Activated CD8-positive, alpha-beta T cell treated with anti-CD3 and anti-CD28 coated beads for 36 hours (primary cell): ENCODE data around the gene TBC1D1. TPM values are rescaled to one million over a fixed set of nuclear protein-coding genes. Genes with fewer than 3 reads are reported as not detected.

ENCODE experiments used
- ATAC-seq: fragments of 200-7000 bp; cut with Tn5 transposase; one replicate; pipeline ENCODE4 v1.10.0; 2021; ENCODE audit warnings: mild to moderate bottlenecking, moderate library complexity
- CTCF ChIA-PET: fragments of 350-600 bp; sonication (Branson Sonifier 250); formaldehyde crosslinking; loops from one replicate; lab custom pipeline; 2021; ENCODE audit warnings: antibody characterized with exemption; lab: Charles Lee
- POLR2A ChIA-PET: fragments of 350-600 bp; sonication (Branson Sonifier 250); formaldehyde crosslinking; loops from one replicate; lab custom pipeline; 2021; ENCODE audit warnings: antibody characterized with exemption; lab: Charles Lee
- DNase-seq: peaks from one replicate; pipeline ENCODE4 v3.0.0-alpha.2; 2020
- H3K27ac Mint-ChIP-seq: one replicate; pipeline ENCODE4 v1.8.0; 2021; ENCODE audit warnings: mild to moderate bottlenecking, mixed read lengths
- H3K27me3 Mint-ChIP-seq: one replicate; pipeline ENCODE4 v1.8.0; 2021; ENCODE audit warnings: mixed read lengths
- H3K36me3 Mint-ChIP-seq: one replicate; pipeline ENCODE4 v1.8.0; 2021; ENCODE audit warnings: low read depth, mixed read lengths
- H3K4me1 Mint-ChIP-seq: one replicate; pipeline ENCODE4 v1.8.0; 2021; ENCODE audit warnings: low read depth, mixed read lengths
- H3K4me3 Mint-ChIP-seq: one replicate; pipeline ENCODE4 v1.8.0; 2021; ENCODE audit warnings: mild to moderate bottlenecking, moderate library complexity, mixed read lengths
- H3K9me3 Mint-ChIP-seq: one replicate; pipeline ENCODE4 v1.8.0; 2021; ENCODE audit warnings: mixed read lengths
- intact Hi-C: fragments of 100-400 bp; cut with micrococcal nuclease; formaldehyde crosslinking; loops from one replicate; pipeline ENCODE4 v1.10.0; 2022
- total RNA-seq, 2 experiments: library from RNA; stranded (reverse); gene quantifications; one replicate each; pipeline ENCODE4 v1.2.3, GENCODE V29; 2021
- TF ChIP-seq, protein P1 (sequence below): fragments of 200-600 bp; IDR thresholded peaks from one replicate; pipeline ENCODE4 v1.8.0; 2022; ENCODE audit warnings: antibody characterized with exemption, mild to moderate bottlenecking

The TBC1D1 gene
- total RNA-seq, 2 experiments from 2014 or later = 79.4 to 91.4 TPM

GRCh38 chr4:37976507-37976906 is 85.6 kb downstream of the TBC1D1 start:
- Mint-ChIP-seq H3K27me3 (no peaks in the 10 kb centered on the region), H3K27ac (peak overlapping the region; percentile 65), H3K4me1 (peaks cover 26% of the 10 kb centered on the region), H3K9me3 (no peaks in the 10 kb centered on the region), H3K4me3 (peak overlapping the region; percentile 63), H3K36me3 (no peaks in the 10 kb centered on the region)
- intact Hi-C loops = loop anchor here (10.0 kb wide), 1 partner anchor 152 kb away; the partner anchor contains the start of gene PGM2
- ChIA-PET POLR2A (interaction anchor here (0.7 to 3.3 kb wide), 3 partner anchors 22 to 85 kb away, joined by 3 to 21 read pairs (median 3); partner anchors contain the start of gene TBC1D1), CTCF (interaction anchor here (0.7 to 3.7 kb wide), 8 partner anchors 9 to 374 kb away, joined by 3 to 19 read pairs (median 4); partner anchors contain the start of gene TBC1D1)
- DNase-seq (no peak), ATAC-seq (no peak)
- TF ChIP-seq, protein P1, sequence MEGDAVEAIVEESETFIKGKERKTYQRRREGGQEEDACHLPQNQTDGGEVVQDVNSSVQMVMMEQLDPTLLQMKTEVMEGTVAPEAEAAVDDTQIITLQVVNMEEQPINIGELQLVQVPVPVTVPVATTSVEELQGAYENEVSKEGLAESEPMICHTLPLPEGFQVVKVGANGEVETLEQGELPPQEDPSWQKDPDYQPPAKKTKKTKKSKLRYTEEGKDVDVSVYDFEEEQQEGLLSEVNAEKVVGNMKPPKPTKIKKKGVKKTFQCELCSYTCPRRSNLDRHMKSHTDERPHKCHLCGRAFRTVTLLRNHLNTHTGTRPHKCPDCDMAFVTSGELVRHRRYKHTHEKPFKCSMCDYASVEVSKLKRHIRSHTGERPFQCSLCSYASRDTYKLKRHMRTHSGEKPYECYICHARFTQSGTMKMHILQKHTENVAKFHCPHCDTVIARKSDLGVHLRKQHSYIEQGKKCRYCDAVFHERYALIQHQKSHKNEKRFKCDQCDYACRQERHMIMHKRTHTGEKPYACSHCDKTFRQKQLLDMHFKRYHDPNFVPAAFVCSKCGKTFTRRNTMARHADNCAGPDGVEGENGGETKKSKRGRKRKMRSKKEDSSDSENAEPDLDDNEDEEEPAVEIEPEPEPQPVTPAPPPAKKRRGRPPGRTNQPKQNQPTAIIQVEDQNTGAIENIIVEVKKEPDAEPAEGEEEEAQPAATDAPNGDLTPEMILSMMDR = no peak

DNA sequence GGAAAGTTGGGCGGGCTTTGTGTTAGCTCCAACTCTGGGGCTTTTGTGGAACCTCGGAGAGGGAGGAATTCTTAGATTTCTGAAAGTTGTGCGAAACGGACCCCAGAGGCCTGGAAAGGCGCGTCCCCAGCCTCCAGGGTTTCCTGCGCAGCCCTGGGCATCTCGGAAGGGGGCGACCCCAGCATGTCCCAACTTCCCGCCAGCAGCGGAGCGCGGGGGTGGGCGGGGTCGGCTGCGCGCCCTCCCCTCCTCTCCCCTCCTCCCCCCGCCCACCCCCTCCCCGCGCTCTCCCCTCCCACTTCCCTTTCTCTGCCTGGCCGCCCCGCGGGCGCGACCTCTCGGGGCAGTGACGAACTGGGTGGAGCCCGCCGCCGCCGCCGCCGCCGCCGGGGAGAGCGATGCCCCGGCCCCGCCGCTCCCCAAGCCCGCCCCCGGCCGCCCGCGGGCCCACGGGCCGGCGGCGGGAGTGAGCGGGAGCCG is 86.1 kb downstream of the TBC1D1 start:
- intact Hi-C loops = loop anchor here (10.0 kb wide), 1 partner anchor 152 kb away; the partner anchor contains the start of gene PGM2
- DNase-seq = peak; percentile 81
- H3K27ac Mint-ChIP-seq = peak overlapping the region; percentile 26
- H3K36me3 Mint-ChIP-seq = no peaks in the 10 kb centered on the region
- TF ChIP-seq, protein P1 = no peak
- peak overlapping the region; percentile 81 for H3K4me3 Mint-ChIP-seq
- POLR2A ChIA-PET = interaction anchor here (3.3 kb wide), 1 partner anchor 85 kb away, joined by 21 read pairs; the partner anchor contains the start of gene TBC1D1
- CTCF ChIA-PET = interaction anchor here (0.8 to 3.7 kb wide), 10 partner anchors 9 to 173 kb away, joined by 3 to 19 read pairs (median 4); partner anchors contain the start of gene TBC1D1
- H3K27me3 Mint-ChIP-seq = no peaks in the 10 kb centered on the region
- H3K9me3 Mint-ChIP-seq = no peaks in the 10 kb centered on the region
- peaks cover 30% of the 10 kb centered on the region for H3K4me1 Mint-ChIP-seq
- peak; percentile 86 for ATAC-seq

DNA sequence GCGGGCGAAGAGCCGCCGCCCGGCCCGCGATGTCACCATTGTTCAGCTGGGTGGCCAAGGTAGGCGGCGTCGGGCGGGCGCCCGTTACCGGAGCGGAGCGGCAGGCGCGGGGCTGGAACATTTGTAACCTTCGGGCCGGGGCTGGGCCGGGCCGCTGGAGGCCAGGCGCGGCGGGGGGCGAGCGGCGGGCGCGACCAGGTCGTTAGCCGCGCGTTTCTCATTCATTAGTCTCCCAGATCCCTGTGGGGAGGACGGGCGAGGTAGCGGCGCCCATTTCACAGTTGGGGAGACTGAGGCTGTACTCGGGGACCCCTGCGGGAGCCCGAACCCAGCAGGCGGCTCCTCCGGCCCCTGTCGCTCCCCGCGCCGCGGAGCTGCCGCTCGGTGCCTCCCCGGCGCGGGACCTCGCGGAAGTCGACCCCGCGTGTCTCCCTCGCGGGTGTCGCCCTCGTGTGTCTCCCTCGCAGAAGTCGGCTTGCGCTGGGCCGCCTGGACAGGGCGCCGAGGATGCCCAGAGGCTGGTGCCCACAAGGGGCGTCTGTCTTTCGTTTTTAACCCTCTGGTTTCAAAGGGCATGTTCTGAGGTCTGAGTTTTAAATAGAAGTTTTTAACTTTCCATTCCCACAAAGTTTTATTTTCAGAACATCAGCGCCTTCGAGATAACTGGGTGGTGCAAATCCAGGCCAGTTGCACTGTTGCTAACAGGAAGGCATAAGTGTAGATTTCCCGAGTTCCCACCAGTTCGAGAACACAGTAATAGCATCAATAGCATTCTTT is 86.8 kb downstream of the TBC1D1 start:
- POLR2A ChIA-PET = interaction anchor here (0.5 to 3.3 kb wide), 3 partner anchors 86 to 161 kb away, joined by 3 to 21 read pairs (median 5); partner anchors contain the start of genes PGM2 and TBC1D1
- peak; percentile 71 for ATAC-seq

DNA sequence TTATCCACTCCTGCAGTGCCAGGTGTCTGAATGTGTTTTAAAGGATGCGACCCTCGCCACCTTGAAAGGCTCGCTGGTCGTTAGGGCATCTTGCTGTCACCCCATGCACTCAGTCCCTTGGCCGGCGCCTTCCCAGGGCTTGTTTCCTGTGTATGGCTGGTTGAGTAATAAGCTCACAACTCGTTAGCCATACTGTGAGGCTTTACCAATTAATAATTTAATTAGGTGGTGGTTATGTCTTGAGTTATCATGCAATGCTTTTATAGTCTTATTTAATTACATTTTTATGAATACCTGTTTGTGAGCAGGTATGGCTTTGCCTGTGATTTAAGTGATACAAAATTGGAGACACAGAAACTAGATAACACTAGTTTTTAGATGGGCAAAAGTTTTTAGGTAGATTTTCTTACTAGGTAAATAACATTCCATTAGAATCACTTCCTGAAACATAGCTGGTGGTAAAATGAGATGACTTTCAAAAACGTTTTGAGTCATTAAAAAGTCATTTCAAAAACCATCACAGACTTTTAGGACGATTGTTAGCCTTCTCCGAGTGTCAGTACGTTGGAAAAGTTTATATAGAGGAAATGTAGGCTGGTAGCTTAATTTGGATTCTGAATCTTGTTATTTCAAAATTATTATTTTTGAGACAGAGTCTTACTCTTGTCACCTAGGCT is 87.5 kb downstream of the TBC1D1 start:
- intact Hi-C loops = loop anchor here (2.0 to 10.0 kb wide), 2 partner anchors 86 to 154 kb away; partner anchors contain the start of gene PGM2
- TF ChIP-seq, protein P1 = no peak
- H3K27me3 Mint-ChIP-seq = no peaks in the 10 kb centered on the region

More for the DNA sequence above, 86.8 kb downstream of the TBC1D1 start:
- peak overlapping the region; percentile 81 for H3K4me3 Mint-ChIP-seq
- CTCF ChIA-PET = interaction anchor here (0.8 to 3.7 kb wide), 10 partner anchors 10 to 178 kb away, joined by 3 to 19 read pairs (median 4); partner anchors contain the start of gene TBC1D1
- H3K27me3 Mint-ChIP-seq = no peaks in the 10 kb centered on the region
- intact Hi-C loops = loop anchor here (2.0 to 10.0 kb wide), 2 partner anchors 85 to 153 kb away; partner anchors contain the start of gene PGM2
- DNase-seq = peak; percentile 78
- TF ChIP-seq, protein P1 = peak; percentile 65
- no peaks in the 10 kb centered on the region for H3K9me3 Mint-ChIP-seq
- peak overlapping the region; percentile 80 for H3K27ac Mint-ChIP-seq
- no peaks in the 10 kb centered on the region for H3K36me3 Mint-ChIP-seq
- peaks cover 37% of the 10 kb centered on the region for H3K4me1 Mint-ChIP-seq

More for the DNA sequence above, 87.5 kb downstream of the TBC1D1 start:
- ChIA-PET POLR2A (interaction anchor here (0.5 to 3.3 kb wide), 4 partner anchors 15 to 162 kb away, joined by 3 to 21 read pairs (median 4); partner anchors contain the start of genes PGM2 and TBC1D1), CTCF (interaction anchor here (0.6 to 3.7 kb wide), 13 partner anchors 12 to 179 kb away, joined by 3 to 19 read pairs (median 3); partner anchors contain the start of gene TBC1D1)
- ATAC-seq = peak; percentile 28
- Mint-ChIP-seq H3K27ac (peak overlapping the region; percentile 80), H3K9me3 (no peaks in the 10 kb centered on the region), H3K4me1 (peaks cover 34% of the 10 kb centered on the region), H3K4me3 (peak overlapping the region; percentile 81), H3K36me3 (no peaks in the 10 kb centered on the region)
- peak; percentile 57 for DNase-seq
